ENCODE data around the gene NPEPL1. TPM values are rescaled to one million over a fixed set of nuclear protein-coding genes. Genes with fewer than 3 reads are reported as not detected.
"Not testable (repeated sequence)": the region's sequence is repeated elsewhere in the genome, so short reads cannot be mapped to it uniquely, and the experiment has no call there.

The NPEPL1 gene
- total RNA-seq, 2 donors from 2014 or later = 25.7 to 29.0 TPM

DNA sequence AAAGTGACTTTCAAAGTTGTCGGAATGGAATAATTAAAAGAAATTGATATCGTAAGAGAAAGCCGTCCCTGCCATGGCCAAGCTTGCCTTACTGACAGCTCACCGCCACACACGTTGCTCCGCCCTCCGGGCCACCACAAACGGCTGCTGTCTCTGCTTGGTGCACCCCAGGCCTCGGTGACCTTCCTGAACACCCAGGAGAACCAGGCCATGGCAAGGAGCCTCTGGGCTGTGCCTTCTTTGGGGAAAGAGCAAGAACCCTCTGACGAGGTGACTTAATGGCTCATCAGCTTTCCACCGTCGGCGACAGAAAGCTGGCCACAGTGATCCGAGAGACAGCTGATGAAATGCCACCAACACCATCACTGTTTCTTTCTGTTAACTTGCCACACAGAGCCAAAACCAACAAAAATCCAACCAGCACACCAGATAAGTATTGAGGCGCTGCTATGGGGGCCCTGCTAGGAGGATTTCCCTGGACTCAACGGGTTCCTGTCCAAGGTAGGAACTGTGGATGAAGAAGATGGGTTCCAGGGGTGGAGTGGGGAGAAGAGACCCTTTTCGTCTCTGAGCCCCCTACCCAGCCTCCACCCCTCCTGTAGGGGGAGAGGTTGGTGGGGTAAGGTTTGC lies 61.4 kb downstream of the NPEPL1 start:
- H3K36me3 Mint-ChIP-seq (ENCODE audit: insufficient read depth in 2 of 2) = no peaks in the 10 kb centered on the region
- peaks cover 24% of the 10 kb centered on the region for H3K27me3 Mint-ChIP-seq (ENCODE audit: low read depth)
- H3K4me3 Mint-ChIP-seq = no peak overlapping the region
- H3K27ac Mint-ChIP-seq = no peak overlapping the region
- DNase-seq (no peak), ATAC-seq (replicated peaks in 1 of 2) (no peak)
- H3K9me3 Mint-ChIP-seq = no peaks in the 10 kb centered on the region
- no peaks in the 10 kb centered on the region for H3K4me1 Mint-ChIP-seq (ENCODE audit: low read depth)

- no peaks in the 10 kb centered on the region for H3K9me3 Mint-ChIP-seq
- H3K4me3 Mint-ChIP-seq = no peak overlapping the region
- no peak overlapping the region for H3K27ac Mint-ChIP-seq
- ATAC-seq (replicated peaks in 1 of 2) (no peak), DNase-seq (no peak)
- peaks cover 26% of the 10 kb centered on the region for H3K27me3 Mint-ChIP-seq (ENCODE audit: low read depth)
- no peaks in the 10 kb centered on the region for H3K4me1 Mint-ChIP-seq (ENCODE audit: low read depth)
- H3K36me3 Mint-ChIP-seq (ENCODE audit: insufficient read depth in 2 of 2) = no peaks in the 10 kb centered on the region
Measured at GRCh38 chr20:58754584-58754983, 62.0 kb downstream of the NPEPL1 start.

DNA sequence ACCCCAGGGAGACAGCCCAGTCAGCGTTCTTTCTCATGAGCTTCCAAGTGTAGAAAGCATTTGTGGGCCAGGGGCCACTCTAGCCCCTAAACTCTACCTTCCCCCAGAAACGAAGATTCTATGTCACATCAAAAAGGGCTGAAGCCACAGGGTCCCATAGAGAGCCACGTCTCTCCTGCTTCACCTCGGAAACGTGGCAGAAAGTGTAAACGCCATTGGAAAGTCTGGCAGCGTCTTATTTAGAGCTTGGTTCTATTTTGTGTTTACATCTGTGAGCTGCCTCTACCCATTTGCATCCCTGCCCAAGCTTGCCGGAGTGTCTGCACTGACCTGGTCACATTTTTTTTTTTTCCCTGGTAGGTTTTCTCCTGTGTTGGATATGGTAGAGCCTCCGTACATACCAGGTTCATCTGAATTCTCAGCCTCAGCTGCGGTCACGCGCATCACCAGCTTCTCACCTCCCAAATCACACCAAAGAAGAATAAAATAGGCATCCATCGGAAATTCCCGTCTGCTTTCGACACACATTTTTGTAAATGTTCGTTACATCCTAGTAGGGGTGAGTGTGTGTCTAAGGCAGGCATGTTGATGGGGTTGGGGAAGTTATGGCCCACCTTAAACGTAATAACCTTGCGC lies 62.6 kb downstream of the NPEPL1 start:
- Mint-ChIP-seq H3K36me3 (ENCODE audit: insufficient read depth in 2 of 2) (no peaks in the 10 kb centered on the region), H3K4me3 (no peak overlapping the region), H3K9me3 (no peaks in the 10 kb centered on the region), H3K4me1 (ENCODE audit: low read depth) (no peaks in the 10 kb centered on the region), H3K27me3 (ENCODE audit: low read depth) (peaks cover 30% of the 10 kb centered on the region), H3K27ac (no peak overlapping the region)
- DNase-seq = no peak
- no peak for ATAC-seq (replicated peaks in 1 of 2)

DNA sequence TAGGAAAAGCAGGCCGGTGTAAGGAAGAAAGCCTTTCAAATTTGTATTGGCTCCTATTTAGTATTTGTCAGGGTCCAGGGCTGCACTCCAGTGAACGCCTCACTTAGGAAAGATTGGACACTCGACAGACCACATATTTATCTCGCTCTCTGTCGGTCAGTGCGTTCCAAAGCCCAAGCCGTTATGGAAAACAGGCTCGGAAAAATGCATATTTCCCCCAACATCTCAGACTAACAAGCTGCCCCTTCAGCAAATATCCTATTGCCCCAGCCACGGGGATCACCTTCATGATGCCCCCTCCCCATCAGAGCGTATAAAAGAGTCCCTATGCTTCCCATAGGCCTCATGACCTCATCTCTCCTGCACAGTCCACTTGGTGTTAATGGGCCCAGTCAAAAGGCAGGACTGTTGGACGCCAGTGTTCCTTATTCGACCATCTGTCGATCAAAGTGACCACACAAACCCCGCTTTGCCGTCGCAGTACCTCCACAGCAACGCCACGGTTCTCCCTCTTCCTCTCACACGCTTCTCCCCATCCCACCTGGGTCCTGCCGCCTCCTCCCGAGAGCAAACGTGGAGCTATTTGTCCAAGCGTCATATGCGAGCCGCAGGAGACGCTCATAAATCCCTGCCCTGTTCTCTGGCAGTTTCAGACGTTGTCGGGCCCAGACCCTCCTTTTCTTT lies 63.3 kb downstream of the NPEPL1 start:
- Mint-ChIP-seq H3K4me1 (ENCODE audit: low read depth) (no peaks in the 10 kb centered on the region), H3K27ac (no peak overlapping the region), H3K4me3 (no peak overlapping the region), H3K27me3 (ENCODE audit: low read depth) (peaks cover 28% of the 10 kb centered on the region), H3K9me3 (no peaks in the 10 kb centered on the region), H3K36me3 (ENCODE audit: insufficient read depth in 2 of 2) (no peaks in the 10 kb centered on the region)
- no peak for ATAC-seq (replicated peaks in 1 of 2)
- no peak for DNase-seq

DNA sequence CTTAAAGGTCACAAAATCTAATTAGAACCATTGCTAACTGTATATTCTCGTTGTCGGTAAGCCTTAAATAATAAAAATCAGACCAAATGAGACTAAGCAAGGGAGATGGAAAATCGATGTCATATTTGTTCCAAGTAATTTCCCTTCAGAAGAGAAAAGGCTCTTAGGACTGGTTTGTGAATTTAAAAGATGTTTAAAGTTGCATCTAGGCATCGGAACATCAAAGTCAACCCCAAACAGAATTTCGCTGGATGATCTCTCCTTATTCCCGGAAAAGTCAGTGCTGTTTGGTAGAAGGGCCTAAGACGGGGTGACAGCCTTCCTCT lies 63.8 kb downstream of the NPEPL1 start:
- no peaks in the 10 kb centered on the region for H3K9me3 Mint-ChIP-seq
- peaks cover 23% of the 10 kb centered on the region for H3K27me3 Mint-ChIP-seq (ENCODE audit: low read depth)
- no peaks in the 10 kb centered on the region for H3K4me1 Mint-ChIP-seq (ENCODE audit: low read depth)
- no peak overlapping the region for H3K27ac Mint-ChIP-seq
- ATAC-seq (replicated peaks in 1 of 2) = no peak
- no peaks in the 10 kb centered on the region for H3K36me3 Mint-ChIP-seq (ENCODE audit: insufficient read depth in 2 of 2)
- DNase-seq = no peak
- H3K4me3 Mint-ChIP-seq = no peak overlapping the region

DNA sequence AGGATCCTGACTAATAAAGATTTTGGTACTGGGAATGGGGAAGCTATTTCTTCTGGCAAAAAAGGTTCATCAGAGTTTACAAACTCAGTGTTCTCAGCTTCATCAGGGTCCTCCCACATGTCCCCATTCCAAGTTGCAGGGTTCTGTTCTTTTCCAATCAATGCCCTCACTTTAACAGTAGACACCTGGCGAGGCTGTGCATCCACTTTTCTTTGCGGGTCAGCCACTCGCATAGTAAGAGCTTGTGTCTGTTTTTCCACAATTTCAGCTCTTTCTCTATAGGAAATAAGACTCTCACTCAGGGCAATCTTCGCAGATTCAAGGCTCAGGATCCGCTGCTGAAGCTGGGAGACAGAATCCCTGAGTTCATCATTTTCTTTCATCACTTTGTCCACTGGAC lies 65.0 kb downstream of the NPEPL1 start:
- not testable (repeated sequence) for ATAC-seq (replicated peaks in 1 of 2); H3K9me3 Mint-ChIP-seq; H3K4me3 Mint-ChIP-seq; H3K27ac Mint-ChIP-seq; H3K36me3 Mint-ChIP-seq (ENCODE audit: insufficient read depth in 2 of 2); H3K4me1 Mint-ChIP-seq (ENCODE audit: low read depth); DNase-seq
- peaks cover 25% of the 10 kb centered on the region for H3K27me3 Mint-ChIP-seq (ENCODE audit: low read depth)

DNA sequence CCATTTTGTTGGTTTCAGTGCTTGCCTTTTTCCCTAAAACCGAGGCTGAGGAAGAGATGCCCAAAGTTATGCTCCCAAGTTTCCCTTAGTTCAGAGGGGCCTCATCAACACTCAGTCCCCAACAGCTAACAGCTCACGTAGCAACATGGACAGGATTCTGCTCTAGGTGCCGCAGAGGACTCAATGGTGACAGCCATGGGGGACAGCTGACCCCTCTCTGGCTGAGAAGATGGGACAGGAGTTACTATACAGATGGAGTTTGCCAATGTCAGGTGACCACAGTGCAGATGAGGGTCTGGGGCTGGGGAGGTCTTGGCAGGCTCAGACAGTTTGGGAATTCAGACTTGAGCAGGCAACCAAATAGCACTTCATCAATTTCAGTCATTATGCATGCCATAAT lies 67.3 kb downstream of the NPEPL1 start:
- DNase-seq (no peak), ATAC-seq (replicated peaks in 1 of 2) (no peak)
- Mint-ChIP-seq H3K27ac (no peak overlapping the region), H3K4me1 (ENCODE audit: low read depth) (no peaks in the 10 kb centered on the region), H3K9me3 (no peaks in the 10 kb centered on the region), H3K4me3 (no peak overlapping the region), H3K36me3 (ENCODE audit: insufficient read depth in 2 of 2) (no peaks in the 10 kb centered on the region), H3K27me3 (ENCODE audit: low read depth) (peaks cover 43% of the 10 kb centered on the region)

GRCh38 chr20:58760856-58761255 lies 68.3 kb downstream of the NPEPL1 start:
- H3K9me3 Mint-ChIP-seq = no peaks in the 10 kb centered on the region
- no peak overlapping the region for H3K4me3 Mint-ChIP-seq
- H3K36me3 Mint-ChIP-seq (ENCODE audit: insufficient read depth in 2 of 2) = no peaks in the 10 kb centered on the region
- H3K27me3 Mint-ChIP-seq (ENCODE audit: low read depth) = peaks cover 43% of the 10 kb centered on the region
- DNase-seq = no peak
- H3K4me1 Mint-ChIP-seq (ENCODE audit: low read depth) = no peaks in the 10 kb centered on the region
- no peak overlapping the region for H3K27ac Mint-ChIP-seq
- ATAC-seq (replicated peaks in 1 of 2) = no peak

DNA sequence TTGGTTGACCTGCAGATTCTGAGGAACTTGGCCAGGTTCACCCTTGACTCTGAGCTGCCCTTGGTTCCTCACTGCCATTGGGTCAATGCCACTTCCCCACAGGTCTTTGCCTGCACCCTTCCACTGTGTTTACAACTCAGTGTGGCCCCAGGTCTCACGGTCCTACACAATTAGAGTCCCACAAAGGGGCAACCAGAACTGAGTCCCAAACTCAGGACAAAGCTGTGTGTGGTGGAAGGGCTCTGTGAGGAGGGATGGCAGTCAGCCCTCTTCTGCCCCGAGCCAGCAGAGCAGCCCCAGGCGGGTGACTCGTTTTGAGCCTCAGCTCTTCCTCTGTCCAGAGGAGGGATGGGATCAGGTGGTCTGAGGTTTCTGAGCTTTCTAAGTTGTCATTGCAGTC lies 69.5 kb downstream of the NPEPL1 start:
- ATAC-seq (replicated peaks in 1 of 2) = no peak
- Mint-ChIP-seq H3K9me3 (no peaks in the 10 kb centered on the region), H3K4me3 (no peak overlapping the region), H3K27ac (no peak overlapping the region), H3K27me3 (ENCODE audit: low read depth) (peaks cover 42% of the 10 kb centered on the region), H3K4me1 (ENCODE audit: low read depth) (no peaks in the 10 kb centered on the region), H3K36me3 (ENCODE audit: insufficient read depth in 2 of 2) (no peaks in the 10 kb centered on the region)
- no peak for DNase-seq

DNA sequence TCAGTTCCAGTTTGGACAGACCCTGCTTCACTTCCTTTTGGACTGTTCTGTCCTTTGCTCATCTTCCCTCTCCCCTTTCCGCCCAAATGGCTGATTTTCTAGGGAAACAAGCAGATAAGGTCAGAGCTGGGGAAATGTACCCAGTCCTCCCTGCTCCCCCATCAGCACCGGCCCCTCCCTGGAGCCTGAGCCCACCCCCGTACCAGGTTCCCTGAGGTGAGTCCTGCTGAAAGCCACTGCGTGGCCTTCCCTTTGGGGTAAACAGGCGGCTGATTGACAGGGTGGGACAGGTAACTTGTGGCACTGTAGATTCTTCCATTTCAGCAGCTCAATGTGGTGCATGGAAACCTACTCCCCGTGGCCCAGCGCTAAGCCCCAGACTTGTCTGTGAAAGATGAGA lies 70.5 kb downstream of the NPEPL1 start:
- DNase-seq (no peak), ATAC-seq (replicated peaks in 1 of 2) (no peak)
- Mint-ChIP-seq H3K9me3 (no peaks in the 10 kb centered on the region), H3K4me1 (ENCODE audit: low read depth) (no peaks in the 10 kb centered on the region), H3K27me3 (ENCODE audit: low read depth) (peaks cover 51% of the 10 kb centered on the region), H3K4me3 (no peak overlapping the region), H3K27ac (no peak overlapping the region), H3K36me3 (ENCODE audit: insufficient read depth in 2 of 2) (no peaks in the 10 kb centered on the region)

Other genes starting within 250 kb of the NPEPL1 start
- gene APCDD1L, start 177.4 kb upstream of the NPEPL1 start, total RNA-seq = not detected
- gene STX16, start 41.5 kb upstream of the NPEPL1 start, total RNA-seq = 100 to 1,000 TPM; 153 to 154 TPM
- 1 to 10 TPM; 2.3 to 2.5 TPM for gene GNAS-AS1, start 158.1 kb downstream of the NPEPL1 start, total RNA-seq
- gene GNAS, start 159.9 kb downstream of the NPEPL1 start, total RNA-seq = 100 to 1,000 TPM; 781 to 820 TPM

Data from activated T-cell treated with anti-CD3 and anti-CD28 coated beads, Interleukin-2, amount 50 U/mL, for 72 hours (primary cell).